Measurements from ENCODE around the gene TRIM4.
"Not testable (repeated sequence)": the region's sequence is repeated elsewhere in the genome, so short reads cannot be mapped to it uniquely, and the experiment has no call there.

Gene TRIM4

GRCh38 chr7:99919814-99920112 is 433 bp upstream of the TRIM4 start:
- DNase-seq = no peak

GRCh38 chr7:99910976-99911375 is 8.4 kb downstream of the TRIM4 start:
- no peak for DNase-seq

GRCh38 chr7:99901581-99901980 is 17.7 kb downstream of the TRIM4 start:
- DNase-seq = no peak

GRCh38 chr7:99899830-99900519 is 19.4 kb downstream of the TRIM4 start:
- no peak for DNase-seq

GRCh38 chr7:99898836-99899235 is 20.5 kb downstream of the TRIM4 start:
- DNase-seq = no peak

- DNase-seq = no peak
Observed at GRCh38 chr7:99898023-99898357, 21.3 kb downstream of the TRIM4 start.

GRCh38 chr7:99897322-99898022 is 21.9 kb downstream of the TRIM4 start:
- DNase-seq = no peak

GRCh38 chr7:99894738-99895137 is 24.6 kb downstream of the TRIM4 start:
- no peak for DNase-seq

GRCh38 chr7:99893280-99893679 is 26.1 kb downstream of the TRIM4 start:
- DNase-seq = no peak

GRCh38 chr7:99890348-99890747 is 29.0 kb downstream of the TRIM4 start:
- DNase-seq = not testable (repeated sequence)

GRCh38 chr7:99888366-99888765 is 31.0 kb downstream of the TRIM4 start:
- not testable (repeated sequence) for DNase-seq

- no peak for DNase-seq
Observed at GRCh38 chr7:99881370-99881769, 38.0 kb downstream of the TRIM4 start.

GRCh38 chr7:99876933-99877332 is 42.4 kb downstream of the TRIM4 start, which contains the start of gene OR2AE1:
OR2AE1 (minus strand) TSS chr7:99877033; CDS start chr7:99877033, 0 bp downstream.
- no peak for DNase-seq

GRCh38 chr7:99876491-99876890 is 42.8 kb downstream of the TRIM4 start:
- no peak for DNase-seq

GRCh38 chr7:99868246-99868645 is 51.1 kb downstream of the TRIM4 start:
- DNase-seq = no peak

- not testable (repeated sequence) for DNase-seq
Observed at GRCh38 chr7:99867477-99867876, 51.9 kb downstream of the TRIM4 start.

- DNase-seq = no peak
Observed at GRCh38 chr7:99863847-99864440, 55.4 kb downstream of the TRIM4 start.

GRCh38 chr7:99860281-99861127 is 58.8 kb downstream of the TRIM4 start:
- DNase-seq = no peak

- no peak for DNase-seq
Observed at GRCh38 chr7:99855236-99855635, 64.1 kb downstream of the TRIM4 start.

- no peak for DNase-seq
Observed at GRCh38 chr7:99848420-99849216, 70.7 kb downstream of the TRIM4 start.

GRCh38 chr7:99844328-99844727 is 75.0 kb downstream of the TRIM4 start:
- DNase-seq = no peak

GRCh38 chr7:99843808-99844207 is 75.5 kb downstream of the TRIM4 start:
- DNase-seq = no peak

GRCh38 chr7:99842926-99843325 is 76.4 kb downstream of the TRIM4 start:
- no peak for DNase-seq
